GM18870 (cell line): ENCODE results near the gene PRKCZ.

Experiments used
- ATAC-seq: cut with Tn5 transposase; IDR thresholded peaks from one replicate; pipeline ENCODE4 v1.9.1; 2021; ENCODE audit warnings: moderate library complexity; ENCODE audit not compliant: unreplicated experiment

The PRKCZ gene

DNA sequence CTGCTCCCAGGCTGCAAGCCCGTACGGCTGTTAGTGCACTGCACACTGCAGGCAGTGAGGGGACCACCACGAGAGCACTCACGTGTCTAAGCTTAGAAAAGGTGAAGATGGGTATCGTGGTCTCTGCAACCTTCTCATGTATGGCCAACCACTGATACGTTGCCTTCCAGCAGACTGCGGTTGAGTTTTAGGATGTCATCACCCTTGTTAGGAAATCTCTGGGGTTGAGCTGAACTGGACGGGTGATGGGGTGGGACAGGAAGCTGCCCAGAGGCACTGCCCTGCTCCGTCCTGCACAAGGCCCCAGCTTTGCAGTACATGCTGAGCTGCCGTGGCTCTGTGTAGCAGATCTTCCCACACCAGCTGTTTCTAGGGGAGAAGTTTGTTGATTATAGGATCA is 101.0 kb downstream of the PRKCZ start:
- no peak for ATAC-seq

- no peak for ATAC-seq
These were observed 101.7 kb downstream of the PRKCZ start for GRCh38 chr1:2151911-2152310.

DNA sequence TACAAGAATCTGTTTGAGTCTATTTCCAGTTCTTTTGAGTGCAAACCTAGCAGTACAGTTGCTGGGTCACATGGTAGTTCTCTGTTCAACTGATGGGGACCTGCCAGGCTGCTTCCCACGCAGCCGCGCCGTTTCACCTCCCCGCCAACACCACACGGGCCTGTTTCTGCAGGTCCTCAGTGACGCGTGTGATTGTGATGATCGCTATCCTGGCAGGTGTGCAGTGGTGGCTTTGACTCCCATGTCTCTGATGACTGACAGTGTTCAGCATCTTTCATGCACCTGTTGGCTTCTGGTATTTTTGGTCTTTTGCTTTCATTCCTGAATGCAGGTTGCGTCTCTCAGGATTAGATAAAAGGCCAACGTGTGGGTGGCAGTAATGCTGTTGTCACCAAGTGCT is 102.7 kb downstream of the PRKCZ start:
- no peak for ATAC-seq

- no peak for ATAC-seq
These were observed 103.8 kb downstream of the PRKCZ start for GRCh38 chr1:2154022-2154421.

GRCh38 chr1:2155147-2155598 is 105.0 kb downstream of the PRKCZ start:
- ATAC-seq = no peak

DNA sequence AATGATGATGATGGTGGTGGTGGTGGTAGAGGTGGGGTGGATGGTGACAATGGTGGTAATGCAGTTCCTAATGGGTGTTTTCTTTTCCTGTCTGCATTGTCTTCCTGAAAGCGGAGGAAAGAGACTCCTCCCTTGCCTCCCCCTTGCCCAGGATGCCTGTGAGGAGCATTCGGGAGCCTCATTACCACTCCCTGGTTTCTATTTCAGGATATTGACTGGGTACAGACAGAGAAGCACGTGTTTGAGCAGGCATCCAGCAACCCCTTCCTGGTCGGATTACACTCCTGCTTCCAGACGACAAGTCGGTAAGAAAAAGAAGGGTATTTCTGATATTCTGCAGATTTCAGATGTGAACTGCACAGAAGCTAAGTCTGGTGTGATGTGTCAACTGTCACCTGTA is 105.6 kb downstream of the PRKCZ start:
- ATAC-seq = no peak

- no peak for ATAC-seq
These were observed 106.7 kb downstream of the PRKCZ start for GRCh38 chr1:2156866-2157265.

DNA sequence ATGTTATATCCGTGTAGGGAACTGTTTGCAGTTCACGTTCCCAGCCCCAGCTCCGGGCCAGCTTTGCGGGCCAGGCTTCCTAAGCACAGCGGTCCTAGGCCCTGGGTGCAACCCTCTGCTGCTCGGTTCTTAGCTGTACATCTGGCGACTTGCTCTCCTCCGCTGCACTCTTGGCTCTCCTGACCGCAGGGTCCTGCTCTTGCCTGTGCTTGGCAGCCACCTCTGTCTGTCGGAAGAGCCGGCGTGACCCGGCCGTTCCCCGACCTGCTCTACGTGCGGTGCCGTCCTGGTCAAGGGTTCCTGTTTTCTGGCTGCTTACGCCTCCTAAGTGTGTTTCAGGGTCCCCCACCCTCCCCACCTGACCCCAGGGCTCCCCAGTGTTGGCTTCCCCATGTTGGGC is 107.6 kb downstream of the PRKCZ start:
- ATAC-seq = no peak

DNA sequence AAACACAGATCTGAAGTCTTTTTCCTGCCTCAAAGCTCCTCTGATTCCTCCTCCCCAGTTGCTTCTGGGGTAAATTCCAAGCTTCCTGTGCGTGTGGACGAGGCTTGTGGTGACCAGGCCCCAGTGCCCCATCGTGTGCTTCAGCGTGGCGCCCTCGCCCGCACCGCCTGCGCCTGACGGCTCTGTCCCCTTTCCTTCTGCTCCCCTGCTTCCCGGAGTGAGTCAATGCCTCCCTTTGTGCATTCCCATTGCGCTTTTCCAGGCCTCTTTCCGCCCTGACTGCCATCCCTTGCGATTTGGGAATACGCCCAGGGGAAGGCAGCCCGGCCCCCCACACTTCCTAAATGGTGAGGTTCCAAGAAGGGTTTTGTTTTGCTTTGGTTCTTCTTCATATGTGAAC is 108.1 kb downstream of the PRKCZ start:
- no peak for ATAC-seq

DNA sequence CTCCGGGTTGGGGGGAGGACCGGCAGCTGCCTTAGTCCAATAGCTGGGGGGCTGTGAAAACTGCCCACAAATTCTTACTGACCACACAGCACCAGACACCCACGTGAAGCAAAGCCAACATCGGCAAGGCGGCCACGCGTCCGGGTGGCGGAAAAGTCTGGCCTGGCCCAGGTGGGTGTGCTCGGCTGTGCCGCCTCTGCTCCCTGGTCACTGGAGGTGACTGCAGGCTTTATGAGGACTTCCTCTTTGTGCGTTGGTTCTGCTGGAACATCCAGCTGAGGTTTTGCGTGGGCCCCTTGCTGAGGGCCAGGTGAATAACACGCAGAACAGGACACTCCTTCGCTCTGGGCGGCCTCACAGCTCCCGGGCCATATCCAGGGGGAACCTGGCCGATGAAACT is 108.9 kb downstream of the PRKCZ start:
- ATAC-seq = no peak

DNA sequence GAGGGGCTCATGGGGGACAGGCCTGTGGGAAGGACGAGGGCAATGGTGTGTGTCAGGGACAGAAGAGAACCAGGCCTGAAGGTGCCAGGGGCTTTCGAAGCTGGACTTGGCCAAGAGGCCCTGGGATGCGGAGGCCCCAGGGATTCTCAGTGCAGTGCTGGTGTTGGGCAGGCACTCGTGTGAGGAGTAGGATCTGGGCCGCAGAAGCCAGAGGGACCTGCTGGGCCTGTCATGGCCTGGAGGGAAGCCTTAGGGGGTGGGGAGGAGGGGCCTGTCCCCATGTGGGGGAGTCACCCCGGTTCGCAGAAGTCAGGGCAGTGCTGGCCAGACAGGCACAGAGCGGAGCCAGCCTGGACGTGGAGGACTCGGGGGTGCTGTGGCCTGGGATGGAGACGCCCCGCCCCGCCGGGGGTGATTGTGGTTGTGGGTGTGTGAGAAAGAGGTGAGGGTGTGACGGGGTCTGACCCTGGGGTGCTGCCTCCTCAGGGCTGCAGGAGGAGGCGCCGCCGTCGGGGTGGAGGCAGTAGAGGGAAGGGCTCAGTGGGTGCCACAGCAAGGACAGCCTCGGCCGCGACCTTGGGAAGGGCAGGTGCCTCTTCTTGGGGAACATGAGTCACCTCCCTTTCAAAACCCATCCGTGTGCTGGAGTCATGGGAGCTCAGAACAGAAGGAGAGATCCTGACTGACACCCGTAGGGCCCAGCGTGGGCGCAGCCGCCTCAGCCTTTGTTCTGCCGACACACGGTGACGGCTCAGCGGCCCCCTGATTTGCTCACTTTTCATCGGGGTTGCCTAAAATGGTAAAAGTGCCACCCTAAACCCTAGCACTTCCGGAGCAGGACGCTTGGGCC is 110.5 kb downstream of the PRKCZ start:
- no peak for ATAC-seq

DNA sequence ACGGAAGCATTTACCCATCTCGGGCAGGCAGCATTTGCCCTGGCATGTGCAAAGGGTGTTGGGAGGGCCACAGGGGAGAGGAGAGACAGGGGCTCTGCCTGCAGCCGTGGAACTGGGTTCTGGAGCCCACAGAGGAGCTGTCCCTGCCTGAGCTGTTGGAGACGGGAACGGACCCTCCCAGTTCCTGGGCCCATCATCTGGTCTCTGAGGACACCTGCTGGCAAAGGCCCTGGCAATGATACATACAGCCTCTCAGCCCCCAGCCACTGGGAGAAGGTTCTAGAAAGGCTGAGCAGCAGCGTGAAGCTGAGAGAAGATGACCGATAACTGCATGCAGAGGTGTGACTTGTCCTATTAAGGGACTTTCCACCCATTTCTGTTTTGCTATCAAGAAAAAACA is 113.0 kb downstream of the PRKCZ start:
- ATAC-seq = no peak

DNA sequence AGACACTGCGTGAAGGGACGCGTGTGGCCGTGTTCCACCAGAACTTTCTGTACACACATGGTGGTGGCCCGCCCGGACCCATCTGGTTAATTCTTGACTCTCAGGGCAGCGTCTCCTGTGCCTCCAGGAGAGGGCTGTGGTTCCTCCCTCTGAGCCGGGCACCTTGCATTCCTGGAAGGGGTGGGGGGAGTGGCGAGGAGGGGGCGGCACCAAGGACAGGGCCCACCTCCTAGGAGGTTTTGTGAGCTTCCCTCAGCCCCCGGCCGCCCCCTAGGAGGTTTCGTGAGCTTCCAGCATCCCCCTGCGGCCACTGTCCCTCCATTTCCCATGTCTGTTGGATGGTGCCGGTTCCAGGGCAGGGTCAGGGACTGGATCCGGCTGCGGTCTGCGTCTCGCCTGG is 115.4 kb downstream of the PRKCZ start:
- ATAC-seq = no peak

DNA sequence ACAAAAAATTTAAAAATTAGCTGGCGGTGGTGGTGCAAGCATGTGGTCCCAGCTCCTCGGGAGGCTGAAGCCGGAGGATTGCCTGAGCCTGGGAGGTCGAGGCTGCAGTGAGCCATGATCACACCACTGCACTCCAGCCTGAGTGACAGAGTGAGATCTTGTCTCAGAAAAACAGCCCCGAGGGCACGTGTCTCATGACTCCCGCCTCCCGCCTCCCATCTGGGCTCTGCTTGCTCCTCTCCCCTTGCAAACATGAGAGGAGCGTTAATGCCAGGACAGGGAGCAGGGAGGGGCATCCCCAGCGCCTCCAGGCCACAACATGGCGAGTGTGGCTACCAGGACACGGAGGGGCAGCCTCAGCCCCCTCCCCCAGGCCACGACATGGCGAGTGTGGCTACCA is 116.0 kb downstream of the PRKCZ start:
- no peak for ATAC-seq

GRCh38 chr1:2166695-2167094 is 116.5 kb downstream of the PRKCZ start:
- no peak for ATAC-seq

- no peak for ATAC-seq
These were observed 117.9 kb downstream of the PRKCZ start for GRCh38 chr1:2168090-2168489.

GRCh38 chr1:2168535-2168934 is 118.3 kb downstream of the PRKCZ start:
- ATAC-seq = no peak

DNA sequence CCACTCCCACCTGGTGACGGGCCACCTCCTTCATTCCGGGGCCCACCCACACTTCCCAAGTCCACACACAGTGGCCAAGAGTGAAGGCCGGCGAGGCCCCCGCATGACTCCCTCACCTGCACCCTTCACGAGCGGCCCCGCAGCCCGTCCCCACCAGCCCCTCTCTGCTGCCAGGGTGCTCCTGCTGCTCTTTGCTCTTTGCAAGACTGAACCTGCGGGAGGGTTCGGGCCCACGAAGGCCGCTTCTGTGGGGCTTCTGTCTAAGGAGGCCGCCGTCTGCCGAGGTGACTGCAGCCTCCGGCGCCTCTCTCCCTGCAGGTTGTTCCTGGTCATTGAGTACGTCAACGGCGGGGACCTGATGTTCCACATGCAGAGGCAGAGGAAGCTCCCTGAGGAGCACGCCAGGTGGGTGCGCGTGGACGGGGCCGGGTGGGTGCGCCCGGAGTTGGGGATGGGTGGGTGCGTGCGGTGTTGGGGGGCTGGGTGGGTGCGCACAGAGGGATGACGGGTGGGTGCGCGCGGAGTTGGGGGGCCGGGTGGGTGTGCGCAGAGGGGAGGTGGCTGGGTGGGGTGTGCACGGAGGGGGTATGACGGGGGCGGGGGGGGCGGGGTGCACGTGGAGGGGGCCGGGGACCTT is 119.1 kb downstream of the PRKCZ start:
- no peak for ATAC-seq

DNA sequence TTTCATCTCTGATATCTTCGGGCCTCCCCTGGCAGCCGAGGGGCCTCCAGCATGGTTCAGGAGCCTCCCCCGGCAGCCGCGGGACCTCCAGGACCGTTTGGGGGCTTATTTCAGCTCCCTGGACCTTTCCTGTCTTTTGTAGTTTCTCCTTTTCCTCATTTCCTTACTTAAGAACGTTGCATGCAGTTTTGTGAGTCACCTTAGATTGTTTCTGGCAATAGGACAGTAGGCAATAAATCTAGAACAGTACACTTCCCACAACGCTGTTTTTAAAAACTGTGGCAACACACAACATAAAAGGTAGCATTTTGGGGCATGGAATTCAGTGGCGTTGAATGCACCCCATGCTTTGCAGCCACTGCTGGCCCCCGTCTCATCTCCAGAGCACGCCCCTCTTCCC is 120.0 kb downstream of the PRKCZ start:
- ATAC-seq = no peak

- ATAC-seq = no peak
These were observed 121.8 kb downstream of the PRKCZ start for GRCh38 chr1:2172012-2172411.

- no peak for ATAC-seq
These were observed 122.4 kb downstream of the PRKCZ start for GRCh38 chr1:2172551-2173146.
